ENCODE measurements around the gene CYP1A2.

Gene CYP1A2

GRCh38 chr15:74742422-74742821 lies 6.2 kb upstream of the CYP1A2 start:
- DNase-seq, result no peak

DNA sequence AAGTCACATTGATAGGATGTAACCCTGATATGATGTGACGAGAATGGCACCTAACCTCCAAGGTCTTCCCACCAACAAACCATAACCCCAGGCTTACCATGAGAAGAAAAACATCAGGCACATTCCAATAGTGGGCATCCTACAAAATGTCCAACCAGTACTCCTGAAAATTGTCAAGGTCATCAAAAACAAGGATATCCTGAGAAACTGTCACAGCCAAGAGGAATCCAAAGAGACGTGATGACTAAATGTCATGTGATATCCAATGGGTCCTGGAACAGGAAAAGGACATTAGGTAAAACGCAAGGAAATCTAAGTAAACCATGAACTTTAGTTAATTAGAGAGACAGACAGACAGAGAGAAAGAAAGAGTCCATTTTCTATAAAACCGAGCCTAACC lies 2.3 kb upstream of the CYP1A2 start:
- no peak for DNase-seq

DNA sequence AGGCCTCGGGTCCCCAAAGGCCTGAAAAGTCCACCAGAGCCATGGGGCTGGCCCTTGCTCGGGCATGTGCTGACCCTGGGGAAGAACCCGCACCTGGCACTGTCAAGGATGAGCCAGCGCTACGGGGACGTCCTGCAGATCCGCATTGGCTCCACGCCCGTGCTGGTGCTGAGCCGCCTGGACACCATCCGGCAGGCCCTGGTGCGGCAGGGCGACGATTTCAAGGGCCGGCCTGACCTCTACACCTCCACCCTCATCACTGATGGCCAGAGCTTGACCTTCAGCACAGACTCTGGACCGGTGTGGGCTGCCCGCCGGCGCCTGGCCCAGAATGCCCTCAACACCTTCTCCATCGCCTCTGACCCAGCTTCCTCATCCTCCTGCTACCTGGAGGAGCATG lies 1.2 kb downstream of the CYP1A2 start:
- DNase-seq, result no peak

GRCh38 chr15:74750751-74751150 lies 2.1 kb downstream of the CYP1A2 start:
- no peak for DNase-seq

- DNase-seq, result no peak
These were observed 3.4 kb downstream of the CYP1A2 start for GRCh38 chr15:74752011-74752410.

- DNase-seq, result no peak
These were observed 3.9 kb downstream of the CYP1A2 start for GRCh38 chr15:74752531-74752930.

- DNase-seq, result no peak
These were observed 6.1 kb downstream of the CYP1A2 start for GRCh38 chr15:74754593-74755215.

DNA sequence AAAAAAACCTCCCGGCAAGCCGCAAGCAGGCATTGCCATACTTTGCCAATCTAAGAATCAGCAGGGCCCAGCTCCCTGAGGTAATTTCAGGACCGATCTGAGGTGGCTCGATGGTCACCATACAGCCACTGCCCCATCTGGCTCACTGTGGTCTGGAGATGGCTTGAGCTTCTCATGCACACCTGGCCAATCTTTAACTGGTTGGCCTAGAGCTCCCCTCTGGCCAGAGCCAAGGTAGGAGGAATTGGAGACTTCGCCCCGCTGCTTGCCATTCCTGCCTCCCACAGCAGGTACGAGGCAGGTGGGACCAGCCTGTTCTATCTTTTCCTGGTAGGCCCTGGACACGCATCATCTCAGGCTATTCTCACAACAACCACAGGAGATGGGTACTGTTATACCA lies 10.1 kb downstream of the CYP1A2 start:
- no peak for DNase-seq

DNA sequence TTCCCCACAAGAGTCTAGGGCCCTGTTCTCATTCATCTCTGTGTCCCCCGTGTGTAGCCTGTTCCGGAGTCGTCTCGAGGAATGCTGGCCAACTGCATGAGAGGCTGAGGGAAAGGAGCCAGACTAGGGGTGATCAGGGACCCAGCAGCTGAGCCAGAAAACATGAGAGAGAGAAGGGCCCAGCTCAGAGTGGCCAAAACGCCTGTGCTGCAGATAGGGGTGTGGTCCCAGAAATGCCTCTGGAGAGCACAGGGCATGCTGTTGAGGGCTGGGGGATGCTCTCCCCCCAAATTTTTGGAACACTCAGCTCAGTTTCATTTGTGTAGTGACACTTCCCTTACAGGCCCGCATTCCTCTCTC lies 14.1 kb downstream of the CYP1A2 start:
- no peak for DNase-seq

GRCh38 chr15:74763416-74763815 lies 14.8 kb downstream of the CYP1A2 start:
- no peak for DNase-seq

- no peak for DNase-seq
These were observed 18.8 kb downstream of the CYP1A2 start for GRCh38 chr15:74767167-74768098.

GRCh38 chr15:74768099-74768770 lies 19.6 kb downstream of the CYP1A2 start:
- no peak for DNase-seq

DNA sequence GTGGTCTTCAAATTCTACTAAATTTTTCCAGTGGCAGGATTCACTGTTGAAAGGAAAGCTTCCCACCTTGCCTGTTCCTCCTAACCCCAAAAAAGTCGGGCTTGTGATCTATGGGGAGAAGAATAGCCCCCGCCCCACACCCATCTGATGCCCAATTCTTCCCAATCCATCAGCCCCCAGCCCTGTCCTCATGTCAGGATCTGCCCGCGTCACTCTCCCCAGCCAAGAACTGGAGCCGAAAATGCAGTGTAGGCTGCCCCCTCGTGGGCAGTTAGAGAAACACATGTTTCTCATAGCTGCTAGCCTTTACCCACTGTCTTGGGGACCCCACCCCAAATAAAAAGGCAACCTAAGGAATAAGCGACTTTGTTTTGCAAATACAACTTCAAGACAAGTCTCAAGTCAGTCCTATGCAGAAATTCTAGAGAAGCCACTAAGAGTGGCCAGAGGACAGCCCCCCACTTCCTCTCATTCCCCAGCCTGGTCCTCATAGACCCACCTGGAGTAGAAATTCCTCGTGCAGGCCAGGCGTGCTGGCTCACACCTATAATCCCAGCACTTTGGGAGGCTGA lies 20.2 kb downstream of the CYP1A2 start:
- peak; percentile 77 for DNase-seq

- DNase-seq, result no peak
These were observed 20.9 kb downstream of the CYP1A2 start for GRCh38 chr15:74769463-74770025.

GRCh38 chr15:74770211-74770903 lies 21.7 kb downstream of the CYP1A2 start:
- no peak for DNase-seq

GRCh38 chr15:74773329-74773728 lies 24.7 kb downstream of the CYP1A2 start:
- DNase-seq, result no peak

GRCh38 chr15:74773731-74774252 lies 25.1 kb downstream of the CYP1A2 start:
- no peak for DNase-seq

DNA sequence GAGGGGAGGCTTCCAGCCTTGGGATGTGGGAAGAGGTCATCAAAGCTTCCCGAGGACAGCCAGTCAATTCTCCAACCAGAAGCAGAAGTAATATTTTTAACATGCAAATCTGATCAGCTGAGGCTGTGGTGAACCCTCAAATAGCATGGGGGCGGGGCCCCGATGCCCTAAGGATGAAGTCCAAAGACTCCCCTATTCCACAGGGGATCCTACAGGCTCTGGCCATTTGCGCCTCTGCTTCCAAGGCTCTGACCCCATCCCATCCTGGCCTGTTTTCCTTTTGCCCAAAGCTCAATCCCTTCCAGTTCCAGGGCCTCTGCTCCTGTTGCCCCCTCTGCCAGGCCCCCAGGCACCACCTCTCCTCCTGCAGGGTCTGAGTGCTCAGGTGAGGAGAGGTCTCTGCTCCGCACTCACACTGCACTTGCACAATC lies 26.5 kb downstream of the CYP1A2 start:
- no peak for DNase-seq

- DNase-seq, result no peak
These were observed 27.2 kb downstream of the CYP1A2 start for GRCh38 chr15:74775894-74776293.

- DNase-seq, result peak; percentile 72
These were observed 28.4 kb downstream of the CYP1A2 start for GRCh38 chr15:74776821-74777768.

Data from CD4-positive, alpha-beta T cell treated with Interleukin-17A for 4 hours (primary cell).